HepG2 (cell line): Measurements from ENCODE around the gene RBM45. TPM values are rescaled to one million over a fixed set of nuclear protein-coding genes. Genes with fewer than 3 reads are reported as not detected.
A peak's percentile ranks its signal among the peaks of the same experiment; 100 is the strongest.

ENCODE experiments used
- ATRX ChIP-seq: sonication (generic); formaldehyde crosslinking; IDR thresholded peaks from 2 replicates; pipeline ENCODE4 v1.4.0; 2020; ENCODE audit warnings: missing genetic modification reagents, borderline replicate concordance
- CENPX ChIP-seq: sonication (generic); formaldehyde crosslinking; IDR thresholded peaks from 2 replicates; pipeline ENCODE4 v1.9.0; 2021; ENCODE audit warnings: mild to moderate bottlenecking, missing genetic modification reagents, moderate library complexity
- CREB1 ChIP-seq, 2 experiments: fragments of 450-650 bp in 1 of 2; IDR thresholded peaks; 2 replicates each; pipeline ENCODE4 v1.6.1; 2016 to 2017; ENCODE audit warnings: control low read depth in 1 of 2, mild to moderate bottlenecking in 1 of 2, missing compliant biosample characterization in 1 of 2, missing genetic modification characterization in 1 of 2
- DNMT1 ChIP-seq: sonication (generic); formaldehyde crosslinking; IDR thresholded peaks from 2 replicates; pipeline ENCODE4 v1.5.1; 2020; ENCODE audit warnings: mild to moderate bottlenecking, missing genetic modification reagents
- FOSL2 ChIP-seq: sonication (generic); formaldehyde crosslinking; IDR thresholded peaks from 2 replicates; pipeline ENCODE4 v1.4.0; 2020; ENCODE audit warnings: missing genetic modification reagents
- KDM5A ChIP-seq: fragments of 200-600 bp; sonication (generic); IDR thresholded peaks from 2 replicates; pipeline ENCODE4 v1.7.0; 2018; ENCODE audit warnings: antibody characterized with exemption, mild to moderate bottlenecking, low read length, borderline replicate concordance
- PHF20 ChIP-seq: sonication (generic); formaldehyde crosslinking; IDR thresholded peaks from 2 replicates; pipeline ENCODE4 v1.5.0; 2020; ENCODE audit warnings: mild to moderate bottlenecking, missing genetic modification reagents
- POLR2AphosphoS2 ChIP-seq: IDR thresholded peaks from 2 replicates; pipeline ENCODE4 v1.6.1; 2011; ENCODE audit warnings: low read depth, low read length, improper control_type of control experiment
- POLR2G ChIP-seq: fragments of 200-400 bp; formaldehyde crosslinking; IDR thresholded peaks from 2 replicates; pipeline ENCODE4 v1.6.1; 2018; ENCODE audit warnings: mild to moderate bottlenecking, low read depth, low read length, moderate library complexity
- RFXANK ChIP-seq: IDR thresholded peaks from 2 replicates; pipeline ENCODE4 v1.6.1; 2016
- RFXAP ChIP-seq: sonication (generic); formaldehyde crosslinking; IDR thresholded peaks from 2 replicates; pipeline ENCODE4 v1.4.0; 2020; ENCODE audit warnings: missing genetic modification reagents, borderline replicate concordance
- SIX1 ChIP-seq: sonication (generic); formaldehyde crosslinking; IDR thresholded peaks from 2 replicates; pipeline ENCODE4 v1.4.0; 2020; ENCODE audit warnings: missing genetic modification reagents, borderline replicate concordance
- STAT5B ChIP-seq: sonication (generic); formaldehyde crosslinking; IDR thresholded peaks from 2 replicates; pipeline ENCODE4 v1.4.0; 2020; ENCODE audit warnings: missing genetic modification reagents
- SYNCRIP ChIP-seq: fragments of 200-400 bp; formaldehyde crosslinking; IDR thresholded peaks from 2 replicates; pipeline ENCODE4 v1.6.1; 2018; ENCODE audit warnings: mild to moderate bottlenecking, low read depth, low read length; ENCODE audit not compliant: insufficient read depth
- ZFP36 ChIP-seq: fragments of 150-350 bp; IDR thresholded peaks from 2 replicates; pipeline ENCODE4 v1.6.1; 2018; ENCODE audit warnings: borderline replicate concordance, low read length, low read depth; ENCODE audit not compliant: partially characterized antibody
- ZFP36L2 ChIP-seq: sonication (generic); formaldehyde crosslinking; IDR thresholded peaks from 2 replicates; pipeline ENCODE4 v1.4.0; 2020; ENCODE audit warnings: missing genetic modification reagents
- ZMYM2 ChIP-seq: sonication (generic); formaldehyde crosslinking; IDR thresholded peaks from 2 replicates; pipeline ENCODE4 v1.8.0; 2022; ENCODE audit warnings: mild to moderate bottlenecking, missing genetic modification reagents
- ZNF160 ChIP-seq: sonication (generic); formaldehyde crosslinking; IDR thresholded peaks from 2 replicates; pipeline ENCODE4 v1.8.0; 2022; ENCODE audit warnings: mild to moderate bottlenecking, inconsistent platforms, missing genetic modification reagents
- ZNF333 ChIP-seq: sonication (generic); formaldehyde crosslinking; IDR thresholded peaks from 2 replicates; pipeline ENCODE4 v1.4.0; 2020; ENCODE audit warnings: mild to moderate bottlenecking, missing genetic modification reagents, borderline replicate concordance
- ZNF567 ChIP-seq: sonication (generic); formaldehyde crosslinking; IDR thresholded peaks from 2 replicates; pipeline ENCODE4 v1.8.1; 2023; ENCODE audit warnings: mild to moderate bottlenecking, missing genetic modification reagents, borderline replicate concordance
- ZNF615 ChIP-seq: sonication (generic); formaldehyde crosslinking; IDR thresholded peaks from 2 replicates; pipeline ENCODE4 v1.5.0; 2020; ENCODE audit warnings: mild to moderate bottlenecking, missing genetic modification reagents, borderline replicate concordance
- ZSCAN25 ChIP-seq: sonication (generic); formaldehyde crosslinking; IDR thresholded peaks from 2 replicates; pipeline ENCODE4 v1.8.0; 2022; ENCODE audit warnings: mild to moderate bottlenecking, missing genetic modification reagents
- polyA plus RNA-seq, 8 experiments: library from polyadenylated mRNA; depleted of rRNA in 3 of 8; stranded (reverse) in 7 of 8; unstranded in 1 of 8; fragments of >200 nt; fragmentation: Illumina TruSeq in 4 of 8; extraction: Trizol in 4 of 8; gene quantifications; 2 replicates each; pipeline versions ENCODE4 v1.2.1 to v1.2.3, GENCODE V29; 2011 to 2016; ENCODE audit warnings: low read depth in 4 of 8, missing spikeins in 1 of 8, mixed read lengths in 1 of 8; ENCODE audit not compliant: insufficient read depth in 1 of 8
- total RNA-seq, 5 experiments: library from RNA; depleted of rRNA; stranded (reverse); fragments of >200 nt; fragmentation: Illumina TruSeq; extraction: Trizol; gene quantifications; 2 replicates each; pipeline ENCODE4 v1.2.3, GENCODE V29; 2016; ENCODE audit warnings: low read depth in 1 of 5
- TF ChIP-seq, protein P1 (sequence below): sonication (generic); formaldehyde crosslinking; IDR thresholded peaks from 2 replicates; pipeline ENCODE4 v1.8.1; 2023; ENCODE audit warnings: mild to moderate bottlenecking, missing genetic modification reagents
- TF ChIP-seq, protein P2 (sequence below): sonication (generic); formaldehyde crosslinking; IDR thresholded peaks from 2 replicates; pipeline ENCODE4 v1.9.0; 2021; ENCODE audit warnings: missing genetic modification reagents, mild to moderate bottlenecking, borderline replicate concordance
- TF ChIP-seq, protein P3 (sequence below): sonication (generic); formaldehyde crosslinking; IDR thresholded peaks from 2 replicates; pipeline ENCODE4 v1.4.0; 2020; ENCODE audit warnings: missing genetic modification reagents; ENCODE audit errors: not compliant biosample characterization

The RBM45 gene
- total and polyA plus RNA-seq, 2 of the 13 experiments (the other 11 are each of a cell fraction or from before 2014, with no cell fraction given): 5.7 to 25.2 TPM

DNA sequence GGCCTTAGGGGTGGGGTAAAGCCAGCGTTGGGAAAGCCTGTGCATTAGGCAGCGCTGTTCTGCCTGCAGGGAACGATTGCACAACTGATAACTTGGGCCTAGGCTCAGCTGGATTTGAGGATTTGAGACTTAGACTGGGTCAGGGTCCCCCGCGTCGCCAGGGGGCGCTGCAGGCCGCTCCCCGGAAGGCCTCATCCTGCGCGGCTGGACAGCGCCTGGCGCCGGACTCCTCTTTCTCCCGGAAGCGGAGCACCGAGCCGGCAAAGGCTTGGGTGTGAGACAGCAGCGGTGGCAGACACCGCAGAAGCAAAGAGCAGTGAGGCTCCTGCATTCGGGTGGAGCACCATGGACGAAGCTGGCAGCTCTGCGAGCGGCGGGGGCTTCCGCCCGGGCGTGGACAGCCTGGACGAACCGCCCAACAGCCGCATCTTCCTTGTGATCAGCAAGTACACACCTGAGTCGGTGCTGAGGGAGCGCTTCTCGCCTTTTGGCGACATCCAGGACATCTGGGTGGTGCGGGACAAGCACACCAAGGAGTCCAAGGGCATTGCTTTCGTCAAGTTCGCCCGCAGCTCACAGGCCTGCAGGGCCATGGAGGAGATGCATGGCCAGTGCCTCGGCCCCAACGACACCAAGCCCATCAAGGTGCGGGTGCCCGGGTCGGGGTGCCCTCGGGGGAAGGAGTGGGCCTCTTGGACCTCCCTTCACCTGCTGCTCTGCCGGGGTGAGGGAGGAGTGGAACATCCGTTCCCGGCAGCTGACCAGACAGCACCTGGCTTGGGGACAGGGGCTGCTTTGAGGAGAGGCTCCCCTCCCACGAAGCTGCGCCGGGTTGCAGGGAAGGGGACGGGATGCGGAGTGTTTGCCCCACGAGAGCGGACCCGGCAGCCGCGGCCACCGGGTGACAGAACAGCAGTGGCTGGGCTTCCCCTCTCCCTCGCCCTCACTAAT is at the start of gene RBM45 (continued):
- TF ChIP-seq ZMYM2 (no peak), POLR2G (peak; percentile 98), CENPX (CRISPR knock-in tag) (no peak), ZNF160 (CRISPR knock-in tag) (no peak), ATRX (CRISPR knock-in tag) (0 out of 2 replicates have a peak, but pooled peaks have one; percentile 26), ZFP36 (peak; percentile 22), PHF20 (CRISPR knock-in tag) (peak; percentile 97), SYNCRIP (no peak), ZNF567 (CRISPR knock-in tag) (peak; percentile 99), DNMT1 (peak; percentile 73; the same call in 1 of the 2 replicates), ZFP36L2 (CRISPR knock-in tag) (0 out of 2 replicates have a peak, but pooled peaks have one; percentile 42), POLR2AphosphoS2 (no peak), STAT5B (no peak), CREB1 (IDR thresholded peaks at IDR 0.05) (no peak; the same call in 1 of the 2 replicates), CREB1 (CRISPR knock-in tag; IDR thresholded peaks at IDR 0.05) (no peak), SIX1 (CRISPR knock-in tag) (peak; percentile 80), FOSL2 (CRISPR knock-in tag) (peak; percentile 78), ZNF333 (peak; percentile 94), ZSCAN25 (peak; percentile 82), KDM5A (peak; percentile 68; the same call in 1 of the 2 replicates), ZNF615 (CRISPR knock-in tag) (peak; percentile 68; the same call in 1 of the 2 replicates), RFXANK (CRISPR knock-in tag) (peak; percentile 86; the same call in 1 of the 2 replicates), RFXAP (peak; percentile 95; the same call in 1 of the 2 replicates)
- TF ChIP-seq, protein P1, sequence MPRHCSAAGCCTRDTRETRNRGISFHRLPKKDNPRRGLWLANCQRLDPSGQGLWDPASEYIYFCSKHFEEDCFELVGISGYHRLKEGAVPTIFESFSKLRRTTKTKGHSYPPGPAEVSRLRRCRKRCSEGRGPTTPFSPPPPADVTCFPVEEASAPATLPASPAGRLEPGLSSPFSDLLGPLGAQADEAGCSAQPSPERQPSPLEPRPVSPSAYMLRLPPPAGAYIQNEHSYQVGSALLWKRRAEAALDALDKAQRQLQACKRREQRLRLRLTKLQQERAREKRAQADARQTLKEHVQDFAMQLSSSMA (CRISPR knock-in tag): peak; percentile 68
- TF ChIP-seq, protein P2, sequence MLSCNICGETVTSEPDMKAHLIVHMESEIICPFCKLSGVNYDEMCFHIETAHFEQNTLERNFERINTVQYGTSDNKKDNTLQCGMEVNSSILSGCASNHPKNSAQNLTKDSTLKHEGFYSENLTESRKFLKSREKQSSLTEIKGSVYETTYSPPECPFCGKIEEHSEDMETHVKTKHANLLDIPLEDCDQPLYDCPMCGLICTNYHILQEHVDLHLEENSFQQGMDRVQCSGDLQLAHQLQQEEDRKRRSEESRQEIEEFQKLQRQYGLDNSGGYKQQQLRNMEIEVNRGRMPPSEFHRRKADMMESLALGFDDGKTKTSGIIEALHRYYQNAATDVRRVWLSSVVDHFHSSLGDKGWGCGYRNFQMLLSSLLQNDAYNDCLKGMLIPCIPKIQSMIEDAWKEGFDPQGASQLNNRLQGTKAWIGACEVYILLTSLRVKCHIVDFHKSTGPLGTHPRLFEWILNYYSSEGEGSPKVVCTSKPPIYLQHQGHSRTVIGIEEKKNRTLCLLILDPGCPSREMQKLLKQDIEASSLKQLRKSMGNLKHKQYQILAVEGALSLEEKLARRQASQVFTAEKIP (CRISPR knock-in tag): no peak
- TF ChIP-seq, protein P3, sequence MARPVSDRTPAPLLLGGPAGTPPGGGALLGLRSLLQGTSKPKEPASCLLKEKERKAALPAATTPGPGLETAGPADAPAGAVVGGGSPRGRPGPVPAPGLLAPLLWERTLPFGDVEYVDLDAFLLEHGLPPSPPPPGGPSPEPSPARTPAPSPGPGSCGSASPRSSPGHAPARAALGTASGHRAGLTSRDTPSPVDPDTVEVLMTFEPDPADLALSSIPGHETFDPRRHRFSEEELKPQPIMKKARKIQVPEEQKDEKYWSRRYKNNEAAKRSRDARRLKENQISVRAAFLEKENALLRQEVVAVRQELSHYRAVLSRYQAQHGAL: no peak
